Parathyroid adenoma (tissue), 2 donors: ENCODE measurements around the gene CHI3L2.
A peak's percentile ranks its signal among the peaks of the same experiment; 100 is the strongest.

ENCODE experiments used
- H2AFZ ChIP-seq: fragments of 300-600 bp; sonication (generic); one replicate; pipeline ENCODE4 v1.7.0; 2017; ENCODE audit warnings: antibody characterized with exemption, mild to moderate bottlenecking
- H3K27ac ChIP-seq: fragments of 300-600 bp; sonication (generic); one replicate; pipeline ENCODE4 v1.7.0; 2017
- H3K27me3 ChIP-seq: fragments of 300-600 bp; sonication (generic); one replicate; pipeline ENCODE4 v1.7.0; 2017; ENCODE audit warnings: low read length; ENCODE audit not compliant: control insufficient read depth, insufficient read depth
- H3K36me3 ChIP-seq: fragments of 300-600 bp; sonication (generic); one replicate; pipeline ENCODE4 v1.7.0; 2017; ENCODE audit warnings: low read length; ENCODE audit not compliant: control insufficient read depth, insufficient read depth
- H3K4me1 ChIP-seq: fragments of 300-600 bp; sonication (generic); one replicate; pipeline ENCODE4 v1.7.0; 2017; ENCODE audit warnings: control low read depth
- H3K4me2 ChIP-seq: fragments of 300-600 bp; sonication (generic); one replicate; pipeline ENCODE4 v1.7.0; 2017; ENCODE audit warnings: low read length
- H3K4me3 ChIP-seq: fragments of 300-600 bp; sonication (generic); one replicate; pipeline ENCODE4 v1.7.0; 2017; ENCODE audit warnings: low read depth, low read length
- H3K79me2 ChIP-seq: fragments of 300-600 bp; sonication (generic); one replicate; pipeline ENCODE4 v1.7.0; 2017; ENCODE audit warnings: control low read depth
- H3K9ac ChIP-seq: fragments of 300-600 bp; sonication (generic); one replicate; pipeline ENCODE4 v1.7.0; 2017; ENCODE audit warnings: mild to moderate bottlenecking
- H3K9me3 ChIP-seq: fragments of 300-600 bp; sonication (generic); one replicate; pipeline ENCODE4 v1.7.0; 2017; ENCODE audit warnings: low read length; ENCODE audit not compliant: control insufficient read depth
- CTCF ChIP-seq: fragments of 300-600 bp; sonication (generic); IDR thresholded peaks from one replicate; pipeline ENCODE4 v1.7.0; 2017; ENCODE audit warnings: antibody characterized with exemption, mild to moderate bottlenecking
- donor health status: primary hyperparathyroidism.

The CHI3L2 gene

DNA sequence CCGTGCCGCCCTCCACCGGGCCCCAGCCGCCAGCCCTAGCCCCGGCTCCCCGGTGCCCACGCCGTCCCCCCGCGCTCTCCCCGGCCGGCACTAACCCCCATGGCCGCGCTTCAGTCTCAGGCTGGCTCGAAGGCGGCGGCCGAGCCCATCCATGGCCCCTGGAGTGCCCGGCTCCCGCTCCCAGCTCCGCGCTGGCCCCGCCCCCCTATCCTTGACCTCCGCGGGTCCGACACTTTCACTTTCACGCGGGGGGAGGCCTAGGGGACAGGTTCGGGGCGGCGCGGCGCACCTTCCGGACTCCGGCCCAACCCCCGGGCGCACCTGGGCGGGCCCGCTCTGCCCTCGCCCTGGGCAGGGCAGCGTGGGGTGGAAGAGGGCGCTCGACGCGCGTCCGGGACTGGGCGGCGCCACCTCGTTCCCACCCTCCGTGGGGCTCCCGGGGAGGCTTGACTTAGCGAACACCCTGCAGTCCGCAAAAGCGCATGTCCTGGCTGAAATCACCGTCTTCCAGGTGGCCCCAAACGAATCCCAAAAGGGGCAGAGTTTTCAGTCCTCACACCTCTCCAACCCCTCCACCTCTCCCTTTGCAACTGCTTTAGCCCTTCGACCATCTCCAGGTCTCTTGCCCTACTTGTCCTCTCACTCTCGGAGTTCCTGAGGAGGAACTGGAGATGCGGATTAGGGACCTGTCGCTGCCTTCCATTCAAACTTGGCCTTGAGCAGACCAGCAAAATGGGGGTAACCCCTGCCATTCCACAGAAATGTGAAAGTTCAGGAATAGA lies 23.1 kb upstream of the CHI3L2 start:
- Histone ChIP-seq H2AFZ (peak overlapping the region; percentile 83), H3K9me3 (no peaks in the 10 kb centered on the region), H3K27me3 (no peaks in the 10 kb centered on the region), H3K36me3 (no peaks in the 10 kb centered on the region), H3K79me2 (no peaks in the 10 kb centered on the region), H3K9ac (peak overlapping the region; percentile 96), H3K4me2 (peak overlapping the region; percentile 88), H3K4me3 (peak overlapping the region; percentile 82), H3K4me1 (peaks cover 16% of the 10 kb centered on the region), H3K27ac (peak overlapping the region; percentile 93)
- no peak for TF ChIP-seq CTCF

DNA sequence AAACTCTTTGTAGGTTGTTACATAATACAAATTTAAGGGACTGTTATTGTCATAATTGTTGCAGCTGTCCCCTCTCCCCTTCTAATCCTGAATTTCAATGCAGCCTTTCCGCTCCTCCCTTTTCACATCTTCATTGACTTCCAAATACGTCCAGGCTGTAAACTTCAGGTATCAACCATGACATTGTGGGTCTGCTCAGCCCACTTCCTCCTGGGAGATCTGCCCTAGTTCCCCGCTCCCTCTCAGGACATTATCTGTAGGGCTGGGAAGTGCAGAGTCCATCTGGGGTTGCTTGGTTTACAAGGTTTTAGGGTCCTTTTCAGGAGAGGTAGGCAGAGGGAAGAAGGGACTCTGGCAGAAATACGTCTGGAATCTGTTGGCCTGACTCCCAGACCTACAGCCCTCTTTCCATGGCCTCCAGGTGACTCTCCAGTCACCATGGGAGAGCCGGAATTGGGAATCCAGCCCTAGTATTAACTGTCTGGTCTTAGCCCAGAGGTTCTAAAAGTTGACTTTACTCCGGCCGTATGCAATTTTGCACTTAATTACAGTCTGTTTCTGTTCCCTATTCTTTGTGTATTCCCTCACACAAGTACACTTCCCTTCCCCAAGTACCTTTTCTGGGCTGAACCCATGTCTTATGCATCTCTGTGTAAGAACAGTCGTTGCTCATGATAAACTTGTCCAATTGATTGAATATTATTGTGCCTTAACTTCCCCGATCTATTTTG lies 22.4 kb upstream of the CHI3L2 start:
- H3K27ac ChIP-seq = peak overlapping the region; percentile 93
- H2AFZ ChIP-seq = peak overlapping the region; percentile 83
- peak overlapping the region; percentile 88 for H3K4me2 ChIP-seq
- H3K27me3 ChIP-seq = no peaks in the 10 kb centered on the region
- peak overlapping the region; percentile 82 for H3K4me3 ChIP-seq
- no peak overlapping the region for H3K9ac ChIP-seq
- peaks cover 11% of the 10 kb centered on the region for H3K4me1 ChIP-seq
- no peak for TF ChIP-seq CTCF
- H3K79me2 ChIP-seq = no peaks in the 10 kb centered on the region
- no peaks in the 10 kb centered on the region for H3K9me3 ChIP-seq
- H3K36me3 ChIP-seq = no peaks in the 10 kb centered on the region

- Histone ChIP-seq H3K4me1 (peaks cover 8% of the 10 kb centered on the region), H3K9me3 (no peaks in the 10 kb centered on the region)
- TF ChIP-seq CTCF = no peak
Measured at GRCh38 chr1:111205714-111206050, 21.8 kb upstream of the CHI3L2 start.

GRCh38 chr1:111208921-111209320 lies 18.6 kb upstream of the CHI3L2 start:
- no peaks in the 10 kb centered on the region for H3K9me3 ChIP-seq
- H2AFZ ChIP-seq = no peak overlapping the region
- peaks cover 5% of the 10 kb centered on the region for H3K4me1 ChIP-seq
- no peak overlapping the region for H3K27ac ChIP-seq
- no peak for TF ChIP-seq CTCF
- no peak overlapping the region for H3K9ac ChIP-seq
- H3K4me2 ChIP-seq = no peak overlapping the region
- no peaks in the 10 kb centered on the region for H3K27me3 ChIP-seq
- no peaks in the 10 kb centered on the region for H3K79me2 ChIP-seq
- H3K4me3 ChIP-seq = no peak overlapping the region
- H3K36me3 ChIP-seq = no peaks in the 10 kb centered on the region

More at GRCh38 chr1:111205714-111206050, 21.8 kb upstream of the CHI3L2 start:
- no peaks in the 10 kb centered on the region for H3K36me3 ChIP-seq
- no peaks in the 10 kb centered on the region for H3K79me2 ChIP-seq
- H3K4me3 ChIP-seq = no peak overlapping the region
- no peaks in the 10 kb centered on the region for H3K27me3 ChIP-seq
- H3K9ac ChIP-seq = no peak overlapping the region
- no peak overlapping the region for H2AFZ ChIP-seq
- H3K27ac ChIP-seq = no peak overlapping the region
- no peak overlapping the region for H3K4me2 ChIP-seq
